ENCODE data around the gene MEF2D. TPM values are rescaled to one million over a fixed set of nuclear protein-coding genes. Genes with fewer than 3 reads are reported as not detected.

MEF2D gene
- total RNA-seq, 1 donor from 2014 or later: 56.6 TPM

DNA sequence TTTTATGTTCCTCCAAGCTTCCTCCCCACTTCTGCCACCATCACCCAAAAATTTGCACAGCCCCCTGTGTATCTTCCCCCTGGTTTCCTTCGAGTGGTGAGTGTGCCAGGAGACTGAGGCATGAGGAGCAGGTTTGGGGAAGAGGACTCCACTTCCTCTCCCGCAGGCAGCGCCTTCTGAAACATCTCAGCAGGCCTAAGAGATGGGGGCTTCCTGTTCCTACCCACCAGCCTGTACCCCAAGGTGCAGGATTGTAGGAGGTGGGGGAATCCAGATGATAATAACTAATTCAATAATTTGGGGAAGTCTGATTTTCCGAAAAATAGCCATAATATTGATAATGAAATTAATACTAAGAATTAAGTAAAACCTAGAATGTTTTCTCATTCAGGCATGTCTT, 69.2 kb downstream of the MEF2D start:
- H4K20me1 ChIP-seq (ENCODE audit: insufficient read depth, low read length): no peaks in the 10 kb centered on the region
- no peak overlapping the region for H3K27ac ChIP-seq (ENCODE audit: low read depth, low read length)
- no peak overlapping the region for H3K4me3 Mint-ChIP-seq (ENCODE audit: unreplicated experiment)
- H2AFZ ChIP-seq (ENCODE audit: low read depth, low read length): no peak overlapping the region
- no peak overlapping the region for H3K27ac Mint-ChIP-seq (ENCODE audit: unreplicated experiment)
- H3K9ac ChIP-seq (ENCODE audit: low read length): no peak overlapping the region
- TF ChIP-seq, protein P1, sequence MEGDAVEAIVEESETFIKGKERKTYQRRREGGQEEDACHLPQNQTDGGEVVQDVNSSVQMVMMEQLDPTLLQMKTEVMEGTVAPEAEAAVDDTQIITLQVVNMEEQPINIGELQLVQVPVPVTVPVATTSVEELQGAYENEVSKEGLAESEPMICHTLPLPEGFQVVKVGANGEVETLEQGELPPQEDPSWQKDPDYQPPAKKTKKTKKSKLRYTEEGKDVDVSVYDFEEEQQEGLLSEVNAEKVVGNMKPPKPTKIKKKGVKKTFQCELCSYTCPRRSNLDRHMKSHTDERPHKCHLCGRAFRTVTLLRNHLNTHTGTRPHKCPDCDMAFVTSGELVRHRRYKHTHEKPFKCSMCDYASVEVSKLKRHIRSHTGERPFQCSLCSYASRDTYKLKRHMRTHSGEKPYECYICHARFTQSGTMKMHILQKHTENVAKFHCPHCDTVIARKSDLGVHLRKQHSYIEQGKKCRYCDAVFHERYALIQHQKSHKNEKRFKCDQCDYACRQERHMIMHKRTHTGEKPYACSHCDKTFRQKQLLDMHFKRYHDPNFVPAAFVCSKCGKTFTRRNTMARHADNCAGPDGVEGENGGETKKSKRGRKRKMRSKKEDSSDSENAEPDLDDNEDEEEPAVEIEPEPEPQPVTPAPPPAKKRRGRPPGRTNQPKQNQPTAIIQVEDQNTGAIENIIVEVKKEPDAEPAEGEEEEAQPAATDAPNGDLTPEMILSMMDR (IDR thresholded peaks at IDR 0.05; ENCODE audit: insufficient read depth, low read depth, low read length): no peak
- TF ChIP-seq EZH2 (IDR thresholded peaks at IDR 0.05; ENCODE audit: insufficient read depth, low read length): no peak
- DNase-seq (ENCODE audit: low read depth): no peak
- H3K4me3 ChIP-seq (ENCODE audit: insufficient read depth, low read depth, low read length): no peak overlapping the region
- H3K36me3 ChIP-seq (ENCODE audit: insufficient read depth, low read length): no peaks in the 10 kb centered on the region
- H3K9me3 ChIP-seq (ENCODE audit: insufficient read depth, low read depth, low read length): no peaks in the 10 kb centered on the region
- no peaks in the 10 kb centered on the region for H3K4me1 ChIP-seq (ENCODE audit: insufficient read depth, low read length)
- no peak for FAIRE-seq
- no peaks in the 10 kb centered on the region for H3K36me3 Mint-ChIP-seq (ENCODE audit: low read depth, unreplicated experiment)
- peaks cover 93% of the 10 kb centered on the region for H3K27me3 ChIP-seq (ENCODE audit: insufficient read depth, low read length)
- no peaks in the 10 kb centered on the region for H3K79me2 ChIP-seq (ENCODE audit: insufficient read depth, low read length)
- H3K27me3 Mint-ChIP-seq (ENCODE audit: low read depth, unreplicated experiment): peaks cover 89% of the 10 kb centered on the region
- H3K9me3 Mint-ChIP-seq (ENCODE audit: unreplicated experiment): peaks cover 6% of the 10 kb centered on the region
- H3K4me2 ChIP-seq (ENCODE audit: low read length): no peak overlapping the region
- peaks cover 1% of the 10 kb centered on the region for H3K4me1 Mint-ChIP-seq (ENCODE audit: low read depth, unreplicated experiment)

DNA sequence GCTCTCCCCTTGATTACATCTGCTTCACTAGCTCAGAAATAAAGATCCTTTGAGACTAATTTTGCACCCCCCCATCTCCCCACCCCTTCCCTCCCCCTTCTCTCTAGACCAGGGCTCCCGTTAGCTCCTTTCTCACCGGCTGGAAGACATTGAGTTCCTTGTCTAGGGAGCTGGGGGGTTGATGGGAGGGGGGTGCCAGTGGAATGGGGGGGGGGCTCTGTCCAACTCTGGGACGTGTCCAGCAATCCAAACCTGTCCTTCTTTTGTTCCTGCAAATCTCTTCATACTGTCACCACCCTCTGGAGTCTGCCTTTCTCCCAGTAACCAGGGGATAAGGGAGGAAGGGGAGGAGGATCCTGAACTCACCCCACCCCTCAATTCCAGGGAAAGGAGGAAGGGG, 69.7 kb downstream of the MEF2D start:
- peaks cover 6% of the 10 kb centered on the region for H3K9me3 Mint-ChIP-seq (ENCODE audit: unreplicated experiment)
- H3K4me3 Mint-ChIP-seq (ENCODE audit: unreplicated experiment): no peak overlapping the region
- Histone ChIP-seq H2AFZ (ENCODE audit: low read depth, low read length) (no peak overlapping the region), H3K4me2 (ENCODE audit: low read length) (no peak overlapping the region), H3K9me3 (ENCODE audit: insufficient read depth, low read depth, low read length) (no peaks in the 10 kb centered on the region), H3K27me3 (ENCODE audit: insufficient read depth, low read length) (peaks cover 94% of the 10 kb centered on the region), H3K4me3 (ENCODE audit: insufficient read depth, low read depth, low read length) (no peak overlapping the region), H3K9ac (ENCODE audit: low read length) (no peak overlapping the region), H3K27ac (ENCODE audit: low read depth, low read length) (no peak overlapping the region), H3K4me1 (ENCODE audit: insufficient read depth, low read length) (no peaks in the 10 kb centered on the region), H3K36me3 (ENCODE audit: insufficient read depth, low read length) (no peaks in the 10 kb centered on the region), H4K20me1 (ENCODE audit: insufficient read depth, low read length) (no peaks in the 10 kb centered on the region), H3K79me2 (ENCODE audit: insufficient read depth, low read length) (no peaks in the 10 kb centered on the region)
- TF ChIP-seq, protein P1 (IDR thresholded peaks at IDR 0.05; ENCODE audit: insufficient read depth, low read depth, low read length): no peak
- TF ChIP-seq EZH2 (IDR thresholded peaks at IDR 0.05; ENCODE audit: insufficient read depth, low read length): no peak
- DNase-seq (ENCODE audit: low read depth): no peak
- peaks cover 2% of the 10 kb centered on the region for H3K36me3 Mint-ChIP-seq (ENCODE audit: low read depth, unreplicated experiment)
- H3K4me1 Mint-ChIP-seq (ENCODE audit: low read depth, unreplicated experiment): peaks cover 1% of the 10 kb centered on the region
- no peak overlapping the region for H3K27ac Mint-ChIP-seq (ENCODE audit: unreplicated experiment)
- H3K27me3 Mint-ChIP-seq (ENCODE audit: low read depth, unreplicated experiment): peaks cover 94% of the 10 kb centered on the region
- no peak for FAIRE-seq

DNA sequence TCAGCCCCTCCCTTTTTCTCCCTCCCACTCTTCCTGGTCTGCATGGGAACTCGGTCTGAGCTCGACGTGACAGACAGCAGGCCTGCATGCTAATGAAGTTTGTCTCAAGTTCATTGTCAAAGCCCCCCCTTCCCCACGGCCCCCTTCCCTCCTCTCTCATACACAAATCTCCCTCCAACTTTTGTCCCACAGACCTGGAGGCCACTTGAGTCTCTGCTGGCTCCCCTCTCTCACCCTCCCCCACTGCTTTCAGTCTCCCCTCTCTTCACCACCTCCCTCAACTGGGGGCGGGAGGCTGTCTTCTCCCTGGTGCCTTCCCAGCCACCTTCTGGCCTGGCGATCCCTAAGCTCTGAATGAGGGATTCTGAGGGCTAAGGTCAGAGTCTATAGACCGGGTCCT, 70.3 kb downstream of the MEF2D start:
- Mint-ChIP-seq H3K4me1 (ENCODE audit: low read depth, unreplicated experiment) (peaks cover 1% of the 10 kb centered on the region), H3K36me3 (ENCODE audit: low read depth, unreplicated experiment) (peaks cover 2% of the 10 kb centered on the region), H3K4me3 (ENCODE audit: unreplicated experiment) (no peak overlapping the region), H3K9me3 (ENCODE audit: unreplicated experiment) (peaks cover 6% of the 10 kb centered on the region), H3K27me3 (ENCODE audit: low read depth, unreplicated experiment) (peaks cover 96% of the 10 kb centered on the region), H3K27ac (ENCODE audit: unreplicated experiment) (no peak overlapping the region)
- H3K36me3 ChIP-seq (ENCODE audit: insufficient read depth, low read length): no peaks in the 10 kb centered on the region
- no peak overlapping the region for H2AFZ ChIP-seq (ENCODE audit: low read depth, low read length)
- TF ChIP-seq, protein P1 (IDR thresholded peaks at IDR 0.05; ENCODE audit: insufficient read depth, low read depth, low read length): no peak
- DNase-seq (ENCODE audit: low read depth) (no peak), FAIRE-seq (no peak)
- no peaks in the 10 kb centered on the region for H4K20me1 ChIP-seq (ENCODE audit: insufficient read depth, low read length)
- no peak overlapping the region for H3K4me2 ChIP-seq (ENCODE audit: low read length)
- no peaks in the 10 kb centered on the region for H3K4me1 ChIP-seq (ENCODE audit: insufficient read depth, low read length)
- no peaks in the 10 kb centered on the region for H3K9me3 ChIP-seq (ENCODE audit: insufficient read depth, low read depth, low read length)
- H3K27me3 ChIP-seq (ENCODE audit: insufficient read depth, low read length): peaks cover 93% of the 10 kb centered on the region
- no peak overlapping the region for H3K9ac ChIP-seq (ENCODE audit: low read length)
- no peak overlapping the region for H3K4me3 ChIP-seq (ENCODE audit: insufficient read depth, low read depth, low read length)
- no peaks in the 10 kb centered on the region for H3K79me2 ChIP-seq (ENCODE audit: insufficient read depth, low read length)
- H3K27ac ChIP-seq (ENCODE audit: low read depth, low read length): no peak overlapping the region
